Glutamatergic neuron (in vitro differentiated cells): Measurements from ENCODE around the gene MAP3K20. TPM values are rescaled to one million over a fixed set of nuclear protein-coding genes. Genes with fewer than 3 reads are reported as not detected.

Experiments used
- DNase-seq: peaks from one replicate; pipeline ENCODE4 v3.0.0; 2022
- H3K27ac Mint-ChIP-seq: one replicate; pipeline ENCODE4 v1.8.0; 2020; ENCODE audit warnings: mild to moderate bottlenecking, mixed read lengths, inconsistent platforms; ENCODE audit not compliant: unreplicated experiment
- H3K27me3 Mint-ChIP-seq: one replicate; pipeline ENCODE4 v1.8.0; 2020; ENCODE audit warnings: mild to moderate bottlenecking, moderate library complexity, mixed read lengths, inconsistent platforms; ENCODE audit not compliant: unreplicated experiment
- H3K36me3 Mint-ChIP-seq: one replicate; pipeline ENCODE4 v1.8.0; 2020; ENCODE audit warnings: mild to moderate bottlenecking, mixed read lengths, inconsistent platforms; ENCODE audit not compliant: unreplicated experiment
- H3K4me1 Mint-ChIP-seq: one replicate; pipeline ENCODE4 v1.8.0; 2020; ENCODE audit warnings: mild to moderate bottlenecking, low read depth, mixed read lengths, inconsistent platforms; ENCODE audit not compliant: unreplicated experiment
- H3K4me3 Mint-ChIP-seq: one replicate; pipeline ENCODE4 v1.8.0; 2020; ENCODE audit warnings: mild to moderate bottlenecking, mixed read lengths, inconsistent platforms; ENCODE audit not compliant: unreplicated experiment
- H3K9me3 Mint-ChIP-seq: one replicate; pipeline ENCODE4 v1.8.0; 2020; ENCODE audit warnings: mild to moderate bottlenecking, moderate library complexity, mixed read lengths, inconsistent platforms; ENCODE audit not compliant: unreplicated experiment
- CTCF ChIP-seq: fragments of 200-600 bp; sonication (generic); IDR thresholded peaks from one replicate; pipeline ENCODE4 v1.5.0; 2021; ENCODE audit not compliant: partially characterized antibody, unreplicated experiment
- total RNA-seq: library from RNA; stranded (reverse); fragmentation: NEBNext Ultra II Directional; extraction: Animal tissue kit (Norgen Biotek cat#: 25700); gene quantifications from one replicate; pipeline ENCODE4 v1.2.1, GENCODE V29; 2021; ENCODE audit not compliant: unreplicated experiment

MAP3K20 gene
- total RNA-seq, 1 donor from 2014 or later: 0.76 TPM

- Mint-ChIP-seq H3K4me3 (no peak overlapping the region), H3K36me3 (no peaks in the 10 kb centered on the region), H3K27me3 (no peaks in the 10 kb centered on the region), H3K4me1 (peaks cover 8% of the 10 kb centered on the region), H3K27ac (no peak overlapping the region), H3K9me3 (no peaks in the 10 kb centered on the region)
- TF ChIP-seq CTCF: no peak
- no peak for DNase-seq
These were observed 47.0 kb upstream of the MAP3K20 start for GRCh38 chr2:173028671-173029070.

GRCh38 chr2:173030561-173031490 is 44.8 kb upstream of the MAP3K20 start:
- no peak overlapping the region for H3K27ac Mint-ChIP-seq
- TF ChIP-seq CTCF: no peak
- peaks cover 7% of the 10 kb centered on the region for H3K4me1 Mint-ChIP-seq
- no peaks in the 10 kb centered on the region for H3K9me3 Mint-ChIP-seq
- H3K27me3 Mint-ChIP-seq: no peaks in the 10 kb centered on the region
- no peak for DNase-seq
- no peaks in the 10 kb centered on the region for H3K36me3 Mint-ChIP-seq
- no peak overlapping the region for H3K4me3 Mint-ChIP-seq

GRCh38 chr2:173032032-173032431 is 43.6 kb upstream of the MAP3K20 start:
- Mint-ChIP-seq H3K36me3 (no peaks in the 10 kb centered on the region), H3K9me3 (no peaks in the 10 kb centered on the region), H3K4me3 (no peak overlapping the region), H3K27ac (no peak overlapping the region), H3K27me3 (no peaks in the 10 kb centered on the region), H3K4me1 (peaks cover 3% of the 10 kb centered on the region)
- DNase-seq: no peak
- TF ChIP-seq CTCF: no peak

GRCh38 chr2:173033084-173033483 is 42.6 kb upstream of the MAP3K20 start:
- Mint-ChIP-seq H3K4me3 (no peak overlapping the region), H3K36me3 (no peaks in the 10 kb centered on the region), H3K27me3 (no peaks in the 10 kb centered on the region), H3K27ac (no peak overlapping the region), H3K9me3 (no peaks in the 10 kb centered on the region), H3K4me1 (no peaks in the 10 kb centered on the region)
- DNase-seq: no peak
- no peak for TF ChIP-seq CTCF

GRCh38 chr2:173034143-173034542 is 41.5 kb upstream of the MAP3K20 start:
- Mint-ChIP-seq H3K9me3 (no peaks in the 10 kb centered on the region), H3K27ac (no peak overlapping the region), H3K27me3 (no peaks in the 10 kb centered on the region), H3K36me3 (no peaks in the 10 kb centered on the region), H3K4me3 (no peak overlapping the region), H3K4me1 (no peaks in the 10 kb centered on the region)
- TF ChIP-seq CTCF: no peak
- no peak for DNase-seq
